HG03175 (cell line): Measurements from ENCODE around the gene GSTM1.
"Not testable (repeated sequence)": the region's sequence is repeated elsewhere in the genome, so short reads cannot be mapped to it uniquely, and the experiment has no call there.

Experiments
- ATAC-seq: cut with Tn5 transposase; IDR thresholded peaks from one replicate; pipeline ENCODE4 v1.9.1; 2021; ENCODE audit warnings: mild to moderate bottlenecking, moderate library complexity; ENCODE audit not compliant: unreplicated experiment

Gene GSTM1

GRCh38 chr1:109695138-109695537 is 7.5 kb downstream of the GSTM1 start:
- not testable (repeated sequence) for ATAC-seq

DNA sequence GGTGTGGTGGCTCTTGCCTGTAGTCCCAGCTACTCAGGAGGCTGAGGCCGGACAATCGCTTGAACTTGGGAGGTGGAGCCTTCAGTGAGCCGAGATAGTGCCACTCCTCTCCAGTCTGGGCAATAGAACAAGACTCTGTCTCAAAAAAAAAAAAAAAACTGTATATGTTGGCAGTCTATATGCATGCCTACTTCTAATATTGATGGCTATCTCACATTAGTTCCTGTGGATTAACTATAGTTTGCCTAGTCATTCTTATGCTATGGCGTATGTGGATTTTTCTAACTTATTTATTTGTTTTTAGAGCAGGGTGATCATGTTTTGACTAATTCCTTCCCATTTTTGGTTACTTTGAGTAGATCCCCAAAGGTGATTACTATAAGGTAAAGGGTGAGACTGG is 9.4 kb downstream of the GSTM1 start:
- ATAC-seq, result no peak

GRCh38 chr1:109697861-109698260 is 10.2 kb downstream of the GSTM1 start:
- not testable (repeated sequence) for ATAC-seq

- not testable (repeated sequence) for ATAC-seq
Measured at GRCh38 chr1:109702940-109703339, 15.3 kb downstream of the GSTM1 start.

DNA sequence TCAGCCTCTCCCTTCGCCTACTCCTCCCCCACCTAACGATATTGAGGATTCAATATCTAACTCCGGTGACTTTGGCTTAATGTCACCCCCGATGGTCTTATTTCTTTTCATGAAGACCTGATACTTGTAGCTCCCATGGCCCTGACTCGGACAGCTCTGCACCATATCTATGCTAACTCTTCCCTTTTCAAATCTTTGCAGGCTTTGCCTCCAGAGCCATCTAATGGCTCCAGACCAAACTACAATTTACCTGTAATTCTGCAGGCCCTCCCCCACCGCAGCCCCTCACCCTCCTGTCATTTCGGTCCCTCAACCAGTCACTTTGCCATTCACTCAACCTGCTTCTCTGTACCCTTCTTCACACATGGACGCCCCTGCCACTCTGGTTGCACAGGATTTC is 16.6 kb downstream of the GSTM1 start:
- ATAC-seq, result no peak

DNA sequence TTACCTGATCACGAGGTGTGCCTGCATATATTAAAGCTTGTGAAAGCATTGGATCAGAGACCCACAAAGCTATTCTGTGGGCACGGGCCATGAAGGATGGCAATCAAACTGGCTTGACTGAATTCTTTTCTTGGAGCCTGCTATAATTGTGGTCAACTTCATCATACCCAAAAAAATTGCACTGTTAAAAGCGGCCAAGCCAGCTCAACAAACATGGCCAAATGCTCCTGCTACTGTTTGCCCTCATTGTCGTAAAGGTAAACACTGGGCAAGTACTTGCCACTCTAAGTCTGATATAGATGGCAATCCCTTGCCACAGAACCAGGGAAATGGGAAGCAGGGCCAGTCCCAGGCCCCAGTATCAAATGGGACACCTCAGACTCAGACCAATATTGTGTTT is 17.8 kb downstream of the GSTM1 start:
- no peak for ATAC-seq

GRCh38 chr1:109708949-109709348 is 21.3 kb downstream of the GSTM1 start:
- not testable (repeated sequence) for ATAC-seq

- ATAC-seq, result not testable (repeated sequence)
Measured at GRCh38 chr1:109709822-109710221, 22.2 kb downstream of the GSTM1 start.

- ATAC-seq, result not testable (repeated sequence)
Measured at GRCh38 chr1:109711593-109712320, 24.1 kb downstream of the GSTM1 start, which contains the start of gene GSTM5. TSS of gene GSTM5 (plus strand) at chr1:109712251. CDS start at chr1:109712313, 62 bp downstream.

- ATAC-seq, result no peak
Measured at GRCh38 chr1:109712321-109712864, 24.8 kb downstream of the GSTM1 start.

GRCh38 chr1:109713636-109714035 is 26.0 kb downstream of the GSTM1 start:
- ATAC-seq, result no peak

- no peak for ATAC-seq
Measured at GRCh38 chr1:109714661-109715372, 27.2 kb downstream of the GSTM1 start.

- no peak for ATAC-seq
Measured at GRCh38 chr1:109716121-109716520, 28.5 kb downstream of the GSTM1 start.

DNA sequence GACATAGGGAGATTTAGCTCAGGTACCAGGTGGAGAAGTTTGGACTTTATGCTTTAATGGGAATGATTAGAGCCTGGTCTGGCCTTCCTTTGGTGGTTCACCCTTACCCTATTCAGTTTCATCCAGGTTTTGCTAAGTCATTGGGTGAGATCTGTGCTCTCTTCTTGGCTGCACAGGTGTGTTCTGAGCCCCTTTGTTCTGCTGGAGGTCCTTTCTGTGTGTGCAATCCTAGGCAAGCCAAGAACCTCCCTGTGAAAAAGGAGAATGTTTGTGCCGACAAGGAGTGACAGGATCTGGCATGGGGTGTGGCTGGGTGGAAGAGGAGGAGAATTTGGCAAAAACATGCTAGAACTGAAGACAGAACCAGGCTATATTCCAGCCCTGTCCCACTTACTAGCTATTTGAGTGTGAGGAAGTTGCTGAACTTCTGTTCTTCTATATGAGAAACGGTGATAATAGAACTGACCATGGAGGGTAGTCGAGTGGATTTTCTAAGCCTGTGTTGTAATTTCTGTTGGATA is 29.0 kb downstream of the GSTM1 start:
- no peak for ATAC-seq

DNA sequence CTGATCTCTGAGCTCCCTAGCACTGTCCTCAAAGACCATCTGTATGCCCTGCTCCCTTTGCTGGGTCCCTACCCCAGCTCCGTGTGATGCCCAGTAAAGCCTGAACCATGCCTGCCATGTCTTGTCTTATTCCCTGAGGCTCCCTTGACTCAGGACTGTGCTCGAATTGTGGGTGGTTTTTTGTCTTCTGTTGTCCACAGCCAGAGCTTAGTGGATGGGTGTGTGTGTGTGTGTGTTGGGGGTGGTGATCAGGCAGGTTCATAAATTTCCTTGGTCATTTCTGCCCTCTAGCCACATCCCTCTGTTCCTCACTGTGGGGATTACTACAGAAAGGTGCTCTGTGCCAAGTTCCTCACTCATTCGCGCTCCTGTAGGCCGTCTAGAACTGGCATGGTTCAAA is 30.1 kb downstream of the GSTM1 start:
- ATAC-seq, result no peak

- ATAC-seq, result no peak
Measured at GRCh38 chr1:109718495-109718894, 30.9 kb downstream of the GSTM1 start.

DNA sequence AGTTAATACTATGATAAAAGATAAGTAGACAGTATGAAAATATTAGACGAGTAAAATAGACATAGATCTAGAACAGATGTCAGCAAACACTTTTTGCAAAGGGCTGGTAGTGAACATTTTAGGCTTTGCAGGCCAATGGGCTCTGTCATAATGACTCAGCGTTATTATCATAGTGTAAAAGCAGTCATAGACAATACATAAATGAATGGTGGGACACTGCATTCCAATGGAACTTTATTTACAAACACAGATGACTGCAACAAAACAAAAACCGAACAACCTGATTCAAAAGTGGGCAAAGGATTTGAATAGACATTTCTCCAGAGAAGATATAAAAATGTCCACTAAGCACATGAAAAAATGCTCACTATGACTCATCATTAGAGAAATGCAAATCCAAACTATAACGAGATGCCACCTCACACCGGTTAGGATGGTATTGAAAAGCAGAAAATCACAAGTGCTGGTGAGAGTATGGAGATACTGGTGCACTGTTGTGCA is 31.8 kb downstream of the GSTM1 start:
- ATAC-seq, result peak; percentile 64

GRCh38 chr1:109721042-109721441 is 33.4 kb downstream of the GSTM1 start:
- ATAC-seq, result no peak

- no peak for ATAC-seq
Measured at GRCh38 chr1:109721971-109722370, 34.4 kb downstream of the GSTM1 start.

- no peak for ATAC-seq
Measured at GRCh38 chr1:109722908-109723691, 35.5 kb downstream of the GSTM1 start.

DNA sequence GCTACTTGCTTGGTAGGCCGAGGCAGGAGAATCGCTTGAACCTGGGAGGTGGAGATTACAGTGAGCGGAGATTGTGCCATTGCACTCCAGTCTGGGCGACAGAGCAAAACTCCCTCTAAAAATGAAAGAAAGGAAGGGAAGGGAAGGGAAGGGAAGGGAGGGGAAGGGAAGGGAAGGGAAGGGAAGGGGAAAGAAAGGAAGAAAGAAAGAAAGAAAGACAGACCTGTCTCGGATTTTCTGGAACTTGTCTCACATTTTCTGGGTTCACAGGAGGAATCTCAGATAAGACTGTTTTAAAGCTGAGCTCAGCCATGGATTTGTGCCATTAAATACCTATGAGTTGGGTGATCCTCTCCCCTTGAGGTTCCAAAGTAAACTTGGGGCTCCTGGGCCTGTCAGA is 37.3 kb downstream of the GSTM1 start:
- ATAC-seq, result no peak
